ENCODE measurements around the gene CGNL1. TPM values are rescaled to one million over a fixed set of nuclear protein-coding genes. Genes with fewer than 3 reads are reported as not detected.

Gene CGNL1
- total RNA-seq, 1 experiment from 2014 or later: 34.6 TPM

DNA sequence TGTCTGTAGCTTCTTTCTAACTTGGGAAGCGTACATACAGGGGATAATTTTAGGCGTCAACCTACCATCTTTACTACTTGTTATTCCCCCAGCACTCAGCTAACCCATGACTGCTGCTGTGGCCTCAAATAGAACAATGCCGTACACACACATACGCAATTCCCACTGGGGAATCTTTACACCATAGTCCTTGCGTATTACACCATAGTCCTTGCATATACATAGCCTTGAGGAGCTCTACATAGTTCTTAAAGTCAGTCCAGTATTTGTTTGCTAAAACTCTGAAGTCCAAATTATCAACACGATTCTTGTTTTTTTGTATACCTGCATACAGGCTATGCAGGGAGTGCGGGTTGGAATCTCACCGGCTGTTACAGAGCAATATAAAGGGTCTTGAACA, 67.2 kb downstream of the CGNL1 start:
- no peak overlapping the region for H2AK5ac ChIP-seq (ENCODE audit: insufficient read length, low read length)
- Mint-ChIP-seq H3K36me3 (ENCODE audit: insufficient read depth in 1 of 3, low read depth in 3 of 3) (peaks cover 22 to 35% (median 34%) of the 10 kb centered on the region in 3 experiments), H3K4me1 (peaks cover 31 to 40% of the 10 kb centered on the region in 2 experiments), H3K27me3 (ENCODE audit: low read depth) (no peaks in the 10 kb centered on the region), H3K9me3 (no peaks in the 10 kb centered on the region), H3K4me3 (no peak overlapping the region), H3K27ac (peak overlapping the region in 2 of 3 experiments; percentile 14 to 71; a peak in 2 of 7 replicates)
- no peak overlapping the region for H2BK120ac ChIP-seq (ENCODE audit: low read depth, low read length, poor library complexity, severe bottlenecking)
- no peak overlapping the region for H2BK15ac ChIP-seq (ENCODE audit: low read depth, low read length)
- H4K5ac ChIP-seq (ENCODE audit: insufficient read length, low read depth, low read length): no peak overlapping the region
- H3K23me2 ChIP-seq (ENCODE audit: insufficient read length, low read depth, low read length, poor library complexity, severe bottlenecking): no peaks in the 10 kb centered on the region
- H2BK20ac ChIP-seq (ENCODE audit: low read depth, low read length, poor library complexity, severe bottlenecking): no peak overlapping the region
- no peak for DNase-seq
- H3K56ac ChIP-seq (ENCODE audit: insufficient read length, low read depth, low read length): no peak overlapping the region
- H3K9me3 ChIP-seq (ENCODE audit: control insufficient read depth, low read depth, low read length): no peaks in the 10 kb centered on the region
- H3T11ph ChIP-seq (ENCODE audit: low read length): no peak overlapping the region
- no peak overlapping the region for H4K8ac ChIP-seq (replicated peaks; ENCODE audit: insufficient read length, low read depth, low read length)
- no peak overlapping the region for H3K27ac ChIP-seq (ENCODE audit: insufficient read length, low read depth, low read length)
- no peak overlapping the region for H3K4ac ChIP-seq (ENCODE audit: low read depth, low read length)
- H4K20me1 ChIP-seq (ENCODE audit: control insufficient read depth, insufficient read depth, insufficient read length): no peaks in the 10 kb centered on the region
- H3K9ac ChIP-seq (ENCODE audit: extremely low read depth, insufficient read length, low read length): no peak overlapping the region
- H3K79me1 ChIP-seq (ENCODE audit: insufficient read depth, low read depth, low read length, poor library complexity, severe bottlenecking): no peaks in the 10 kb centered on the region
- no peak overlapping the region for H3K18ac ChIP-seq (ENCODE audit: insufficient read length, low read depth, low read length)
- no peaks in the 10 kb centered on the region for H3K4me1 ChIP-seq (ENCODE audit: insufficient read depth, low read length)
- TF ChIP-seq, protein P1, sequence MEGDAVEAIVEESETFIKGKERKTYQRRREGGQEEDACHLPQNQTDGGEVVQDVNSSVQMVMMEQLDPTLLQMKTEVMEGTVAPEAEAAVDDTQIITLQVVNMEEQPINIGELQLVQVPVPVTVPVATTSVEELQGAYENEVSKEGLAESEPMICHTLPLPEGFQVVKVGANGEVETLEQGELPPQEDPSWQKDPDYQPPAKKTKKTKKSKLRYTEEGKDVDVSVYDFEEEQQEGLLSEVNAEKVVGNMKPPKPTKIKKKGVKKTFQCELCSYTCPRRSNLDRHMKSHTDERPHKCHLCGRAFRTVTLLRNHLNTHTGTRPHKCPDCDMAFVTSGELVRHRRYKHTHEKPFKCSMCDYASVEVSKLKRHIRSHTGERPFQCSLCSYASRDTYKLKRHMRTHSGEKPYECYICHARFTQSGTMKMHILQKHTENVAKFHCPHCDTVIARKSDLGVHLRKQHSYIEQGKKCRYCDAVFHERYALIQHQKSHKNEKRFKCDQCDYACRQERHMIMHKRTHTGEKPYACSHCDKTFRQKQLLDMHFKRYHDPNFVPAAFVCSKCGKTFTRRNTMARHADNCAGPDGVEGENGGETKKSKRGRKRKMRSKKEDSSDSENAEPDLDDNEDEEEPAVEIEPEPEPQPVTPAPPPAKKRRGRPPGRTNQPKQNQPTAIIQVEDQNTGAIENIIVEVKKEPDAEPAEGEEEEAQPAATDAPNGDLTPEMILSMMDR (conservative IDR thresholded peaks at IDR 0.05): no peak
- H4K91ac ChIP-seq (ENCODE audit: insufficient read length, low read depth, low read length): peak overlapping the region; percentile 18
- no peak overlapping the region for H3K23ac ChIP-seq (ENCODE audit: insufficient read length, low read depth, low read length)
- H2AFZ ChIP-seq (ENCODE audit: low read length): no peak overlapping the region
- WGBS (ENCODE audit: extremely low coverage, insufficient read length, low lambda C conversion rate): no CpG with 5 or more reads among the region's 8 CpGs
- H3K79me2 ChIP-seq (ENCODE audit: insufficient read depth, low read length): no peaks in the 10 kb centered on the region
- H3K14ac ChIP-seq (ENCODE audit: insufficient read depth, low read length): no peak overlapping the region
- no peak overlapping the region for H2BK5ac ChIP-seq (ENCODE audit: insufficient read length, low read length)
- no peak overlapping the region for H3K4me2 ChIP-seq (ENCODE audit: insufficient read depth, insufficient read length, low read length)
- no peaks in the 10 kb centered on the region for H3K27me3 ChIP-seq (ENCODE audit: insufficient read depth, low read length)
- no peak overlapping the region for H2BK12ac ChIP-seq (ENCODE audit: insufficient read length, low read depth, low read length)
